BE2C (cell line): ENCODE measurements around the gene LSM12.

Experiments used
- DNase-seq: peaks from one replicate; pipeline ENCODE4 v3.0.0-alpha.2; 2020
- H3K27me3 ChIP-seq: fragments of 250-450 bp; sonication (Bioruptor Pico); 2 replicates; pipeline ENCODE4 v1.5.1; 2020; ENCODE audit warnings: mild to moderate bottlenecking
- H3K36me3 ChIP-seq: fragments of 250-450 bp; sonication (Bioruptor Pico); 2 replicates; pipeline ENCODE4 v1.5.1; 2020; ENCODE audit warnings: mild to moderate bottlenecking
- H3K4me1 ChIP-seq: fragments of 250-450 bp; sonication (Bioruptor Pico); 2 replicates; pipeline ENCODE4 v1.5.1; 2020
- H3K4me3 ChIP-seq: 2 replicates; pipeline ENCODE4 v1.5.1; 2011; ENCODE audit warnings: low read depth, low read length
- H3K9me3 ChIP-seq: fragments of 250-450 bp; sonication (Bioruptor Pico); 2 replicates; pipeline ENCODE4 v1.5.1; 2020
- CTCF ChIP-seq: IDR thresholded peaks from 2 replicates; pipeline ENCODE4 v1.5.1; 2012; ENCODE audit warnings: mild to moderate bottlenecking, low read depth, low read length

LSM12 gene

GRCh38 chr17:43992641-43993040 lies 73.8 kb downstream of the LSM12 start:
- Histone ChIP-seq H3K27me3 (no peaks in the 10 kb centered on the region), H3K4me1 (no peaks in the 10 kb centered on the region), H3K36me3 (no peaks in the 10 kb centered on the region), H3K4me3 (no peak overlapping the region), H3K9me3 (no peaks in the 10 kb centered on the region)
- no peak for DNase-seq
- TF ChIP-seq CTCF, result no peak

- Histone ChIP-seq H3K4me1 (no peaks in the 10 kb centered on the region), H3K4me3 (no peak overlapping the region), H3K27me3 (no peaks in the 10 kb centered on the region), H3K36me3 (no peaks in the 10 kb centered on the region), H3K9me3 (no peaks in the 10 kb centered on the region)
- TF ChIP-seq CTCF, result no peak
- no peak for DNase-seq
These were observed 78.2 kb downstream of the LSM12 start for GRCh38 chr17:43988301-43988700.

GRCh38 chr17:43987131-43988021 lies 79.1 kb downstream of the LSM12 start:
- H3K27me3 ChIP-seq, result no peaks in the 10 kb centered on the region
- TF ChIP-seq CTCF, result no peak

GRCh38 chr17:43986225-43986981 lies 80.1 kb downstream of the LSM12 start:
- TF ChIP-seq CTCF, result no peak
- H3K27me3 ChIP-seq, result no peaks in the 10 kb centered on the region
- H3K9me3 ChIP-seq, result no peaks in the 10 kb centered on the region
- no peak for DNase-seq
- H3K4me3 ChIP-seq, result no peak overlapping the region
- no peaks in the 10 kb centered on the region for H3K36me3 ChIP-seq
- H3K4me1 ChIP-seq, result no peaks in the 10 kb centered on the region

More at GRCh38 chr17:43987131-43988021, 79.1 kb downstream of the LSM12 start:
- H3K4me3 ChIP-seq, result no peak overlapping the region
- H3K36me3 ChIP-seq, result no peaks in the 10 kb centered on the region
- H3K9me3 ChIP-seq, result no peaks in the 10 kb centered on the region
- no peak for DNase-seq
- no peaks in the 10 kb centered on the region for H3K4me1 ChIP-seq

- no peak for DNase-seq
- Histone ChIP-seq H3K36me3 (no peaks in the 10 kb centered on the region), H3K4me3 (peak overlapping the region; percentile 66), H3K4me1 (no peaks in the 10 kb centered on the region), H3K27me3 (no peaks in the 10 kb centered on the region), H3K9me3 (no peaks in the 10 kb centered on the region)
- TF ChIP-seq CTCF, result no peak
These were observed 82.0 kb downstream of the LSM12 start for GRCh38 chr17:43984521-43984920.
